ENCODE results near the gene GTSE1. TPM values are rescaled to one million over a fixed set of nuclear protein-coding genes. Genes with fewer than 3 reads are reported as not detected.
A peak's percentile ranks its signal among the peaks of the same experiment; 100 is the strongest.

GTSE1 gene
- 1 to 10 TPM; 3.2 to 6.8 TPM for total RNA-seq
- 10 to 100 TPM; 11.5 to 12.1 TPM for polyA plus RNA-seq (ENCODE audit: insufficient read length in 2 of 2)
- long read RNA-seq, donor 1, partial matches to known transcripts = 0 of 1 reads
- long read RNA-seq, donor 1, other reads (novel, unspliced or antisense) = 0 of 1 reads
- long read RNA-seq, donor 2, partial matches to known transcripts = 0 of 1 reads
- long read RNA-seq, donor 2, other reads (novel, unspliced or antisense) = 0 of 1 reads
- long read RNA-seq, donor 3, partial matches to known transcripts = 0 of 1 reads
- long read RNA-seq, donor 3, other reads (novel, unspliced or antisense) = 0 of 1 reads
- long read RNA-seq, donor 4, partial matches to known transcripts = 0 of 3 reads
- long read RNA-seq, donor 4, other reads (novel, unspliced or antisense) = 0 of 3 reads

GRCh38 chr22:46296257-46297150, at the start of gene GTSE1:
Gene GTSE1, plus strand, starts transcription at chr22:46296870. Its CDS starts 531 bp downstream, at chr22:46297401.
- under 1% methylated on average over 76 of the region's 76 CpGs for WGBS (ENCODE audit: insufficient coverage)
- no peaks in the 10 kb centered on the region for H3K9me3 ChIP-seq (ENCODE audit: control insufficient read depth, insufficient read depth, low read length)
- peaks cover 31% of the 10 kb centered on the region for H3K36me3 ChIP-seq (ENCODE audit: control insufficient read depth, insufficient read depth, low read length)
- H3K4me1 ChIP-seq (ENCODE audit: control insufficient read depth, insufficient read depth, low read length) = peaks cover 25% of the 10 kb centered on the region
- H3K27me3 ChIP-seq (ENCODE audit: control insufficient read depth, insufficient read depth, low read length) = no peaks in the 10 kb centered on the region
- H3K4me3 ChIP-seq (ENCODE audit: low read depth, low read length) = peak within 1 kb of the TSS; percentile 69
- DNase-seq (ENCODE audit: low read depth in 4 of 6, low spot score in 6 of 6) = peak; percentile 94 to 99 (median 98)
- peak within 1 kb of the TSS; percentile 92 for H3K27ac ChIP-seq (ENCODE audit: low read depth, low read length)

GRCh38 chr22:46247443-46247975, 49.2 kb upstream of the GTSE1 start:
- no peak overlapping the region for H3K27ac ChIP-seq (ENCODE audit: low read depth, low read length)
- peaks cover 45% of the 10 kb centered on the region for H3K36me3 ChIP-seq (ENCODE audit: control insufficient read depth, insufficient read depth, low read length)
- 60% methylated on average over 1 of the region's 2 CpGs for WGBS (ENCODE audit: insufficient coverage)
- no peaks in the 10 kb centered on the region for H3K9me3 ChIP-seq (ENCODE audit: control insufficient read depth, insufficient read depth, low read length)
- H3K4me1 ChIP-seq (ENCODE audit: control insufficient read depth, insufficient read depth, low read length) = peaks cover 44% of the 10 kb centered on the region
- no peak overlapping the region for H3K4me3 ChIP-seq (ENCODE audit: low read depth, low read length)
- no peaks in the 10 kb centered on the region for H3K27me3 ChIP-seq (ENCODE audit: control insufficient read depth, insufficient read depth, low read length)
- DNase-seq (ENCODE audit: low read depth in 4 of 6, low spot score in 6 of 6) = no peak

GRCh38 chr22:46250035-46250782, 46.5 kb upstream of the GTSE1 start, which contains the start of gene CDPF1:
Gene CDPF1, minus strand, starts transcription at chr22:46250293. Its CDS starts 2,009 bp downstream, at chr22:46248284.
- H3K4me3 ChIP-seq (ENCODE audit: low read depth, low read length) = peak within 1 kb of the TSS; percentile 82
- H3K36me3 ChIP-seq (ENCODE audit: control insufficient read depth, insufficient read depth, low read length) = peaks cover 21% of the 10 kb centered on the region
- WGBS (ENCODE audit: insufficient coverage) = under 1% methylated on average over 89 of the region's 89 CpGs
- H3K27ac ChIP-seq (ENCODE audit: low read depth, low read length) = peak within 1 kb of the TSS; percentile 73
- peaks cover 28% of the 10 kb centered on the region for H3K4me1 ChIP-seq (ENCODE audit: control insufficient read depth, insufficient read depth, low read length)
- no peaks in the 10 kb centered on the region for H3K9me3 ChIP-seq (ENCODE audit: control insufficient read depth, insufficient read depth, low read length)
- peak; percentile 72 to 96 (median 80) for DNase-seq (ENCODE audit: low read depth in 4 of 6, low spot score in 6 of 6)
- H3K27me3 ChIP-seq (ENCODE audit: control insufficient read depth, insufficient read depth, low read length) = no peaks in the 10 kb centered on the region

- H3K36me3 ChIP-seq (ENCODE audit: control insufficient read depth, insufficient read depth, low read length) = peaks cover 18% of the 10 kb centered on the region
- DNase-seq (ENCODE audit: low read depth in 4 of 6, low spot score in 6 of 6) = no peak
- no peak overlapping the region for H3K27ac ChIP-seq (ENCODE audit: low read depth, low read length)
- H3K9me3 ChIP-seq (ENCODE audit: control insufficient read depth, insufficient read depth, low read length) = no peaks in the 10 kb centered on the region
- peaks cover 23% of the 10 kb centered on the region for H3K4me1 ChIP-seq (ENCODE audit: control insufficient read depth, insufficient read depth, low read length)
- H3K4me3 ChIP-seq (ENCODE audit: low read depth, low read length) = peak overlapping the region; percentile 58
- H3K27me3 ChIP-seq (ENCODE audit: control insufficient read depth, insufficient read depth, low read length) = no peaks in the 10 kb centered on the region
- WGBS (ENCODE audit: insufficient coverage) = 16% methylated on average over 25 of the region's 25 CpGs
These were observed 45.9 kb upstream of the GTSE1 start for GRCh38 chr22:46250783-46251125.

- Histone ChIP-seq H3K9me3 (ENCODE audit: control insufficient read depth, insufficient read depth, low read length) (no peaks in the 10 kb centered on the region), H3K27ac (ENCODE audit: low read depth, low read length) (no peak overlapping the region), H3K27me3 (ENCODE audit: control insufficient read depth, insufficient read depth, low read length) (no peaks in the 10 kb centered on the region), H3K36me3 (ENCODE audit: control insufficient read depth, insufficient read depth, low read length) (peaks cover 14% of the 10 kb centered on the region), H3K4me1 (ENCODE audit: control insufficient read depth, insufficient read depth, low read length) (peaks cover 18% of the 10 kb centered on the region), H3K4me3 (ENCODE audit: low read depth, low read length) (peak overlapping the region; percentile 58)
- 57% methylated on average over 4 of the region's 7 CpGs for WGBS (ENCODE audit: insufficient coverage)
- no peak for DNase-seq (ENCODE audit: low read depth in 4 of 6, low spot score in 6 of 6)
These were observed 45.4 kb upstream of the GTSE1 start for GRCh38 chr22:46251266-46251665.

- no CpG with 5 or more reads among the region's 9 CpGs for WGBS (ENCODE audit: insufficient coverage)
- DNase-seq (ENCODE audit: low read depth in 4 of 6, low spot score in 6 of 6) = no peak
- no peak overlapping the region for H3K27ac ChIP-seq (ENCODE audit: low read depth, low read length)
- no peaks in the 10 kb centered on the region for H3K9me3 ChIP-seq (ENCODE audit: control insufficient read depth, insufficient read depth, low read length)
- H3K4me1 ChIP-seq (ENCODE audit: control insufficient read depth, insufficient read depth, low read length) = peaks cover 16% of the 10 kb centered on the region
- H3K27me3 ChIP-seq (ENCODE audit: control insufficient read depth, insufficient read depth, low read length) = no peaks in the 10 kb centered on the region
- H3K4me3 ChIP-seq (ENCODE audit: low read depth, low read length) = no peak overlapping the region
- peaks cover 11% of the 10 kb centered on the region for H3K36me3 ChIP-seq (ENCODE audit: control insufficient read depth, insufficient read depth, low read length)
These were observed 44.8 kb upstream of the GTSE1 start for GRCh38 chr22:46251816-46252380.

- H3K27me3 ChIP-seq (ENCODE audit: control insufficient read depth, insufficient read depth, low read length) = peaks cover 21% of the 10 kb centered on the region
- no peak overlapping the region for H3K27ac ChIP-seq (ENCODE audit: low read depth, low read length)
- H3K36me3 ChIP-seq (ENCODE audit: control insufficient read depth, insufficient read depth, low read length) = no peaks in the 10 kb centered on the region
- no peak for DNase-seq (ENCODE audit: low read depth in 4 of 6, low spot score in 6 of 6)
- H3K4me1 ChIP-seq (ENCODE audit: control insufficient read depth, insufficient read depth, low read length) = no peaks in the 10 kb centered on the region
- WGBS (ENCODE audit: insufficient coverage) = 88% methylated on average over 6 of the region's 8 CpGs
- H3K9me3 ChIP-seq (ENCODE audit: control insufficient read depth, insufficient read depth, low read length) = peaks cover 12% of the 10 kb centered on the region
- no peak overlapping the region for H3K4me3 ChIP-seq (ENCODE audit: low read depth, low read length)
These were observed 40.2 kb upstream of the GTSE1 start for GRCh38 chr22:46256358-46256958.

- Histone ChIP-seq H3K27ac (ENCODE audit: low read depth, low read length) (no peak overlapping the region), H3K36me3 (ENCODE audit: control insufficient read depth, insufficient read depth, low read length) (no peaks in the 10 kb centered on the region), H3K4me1 (ENCODE audit: control insufficient read depth, insufficient read depth, low read length) (peaks cover 7% of the 10 kb centered on the region), H3K9me3 (ENCODE audit: control insufficient read depth, insufficient read depth, low read length) (peaks cover 12% of the 10 kb centered on the region), H3K27me3 (ENCODE audit: control insufficient read depth, insufficient read depth, low read length) (peaks cover 39% of the 10 kb centered on the region), H3K4me3 (ENCODE audit: low read depth, low read length) (no peak overlapping the region)
- no peak for DNase-seq (ENCODE audit: low read depth in 4 of 6, low spot score in 6 of 6)
- WGBS (ENCODE audit: insufficient coverage) = 75% methylated on average over 3 of the region's 12 CpGs
These were observed 37.3 kb upstream of the GTSE1 start for GRCh38 chr22:46259374-46259773.
